Lower leg skin (tissue), 3 donors: ENCODE measurements around the gene GRIK4.

Experiments used
- POLR2A ChIP-seq, 2 donors: fragments of 450-650 bp; IDR thresholded peaks; one replicate each; pipeline ENCODE4 v1.6.1; 2016 to 2017; ENCODE audit warnings: antibody characterized with exemption in 2 of 2, mild to moderate bottlenecking in 1 of 2, moderate library complexity in 1 of 2
- TF ChIP-seq, protein P1 (sequence below), 3 donors: fragments of 450-650 bp; IDR thresholded peaks; one replicate each; pipeline ENCODE4 v1.5.1; 2016; ENCODE audit warnings: antibody characterized with exemption in 3 of 3, mild to moderate bottlenecking in 3 of 3, moderate library complexity in 2 of 3

DNA sequence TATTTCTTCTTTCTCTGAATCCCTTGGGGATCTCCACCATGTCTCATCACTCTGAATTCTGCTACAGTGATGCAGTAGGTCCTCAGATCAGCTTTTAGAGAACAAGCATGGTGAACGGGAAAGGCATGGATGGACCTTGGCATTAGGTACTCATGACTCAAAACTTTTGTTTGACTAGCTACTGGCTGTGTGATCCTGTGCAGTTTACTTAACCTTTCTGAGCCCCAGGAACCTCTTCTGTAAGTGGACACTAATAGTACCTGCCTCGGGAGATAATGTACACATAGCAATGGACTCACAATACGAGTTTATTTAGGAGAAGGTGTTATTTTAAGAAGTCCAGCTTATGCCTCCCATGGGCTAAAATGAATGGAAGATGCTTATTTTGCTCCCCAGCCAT lies 327.7 kb downstream of the GRIK4 start:
- TF ChIP-seq, protein P1, sequence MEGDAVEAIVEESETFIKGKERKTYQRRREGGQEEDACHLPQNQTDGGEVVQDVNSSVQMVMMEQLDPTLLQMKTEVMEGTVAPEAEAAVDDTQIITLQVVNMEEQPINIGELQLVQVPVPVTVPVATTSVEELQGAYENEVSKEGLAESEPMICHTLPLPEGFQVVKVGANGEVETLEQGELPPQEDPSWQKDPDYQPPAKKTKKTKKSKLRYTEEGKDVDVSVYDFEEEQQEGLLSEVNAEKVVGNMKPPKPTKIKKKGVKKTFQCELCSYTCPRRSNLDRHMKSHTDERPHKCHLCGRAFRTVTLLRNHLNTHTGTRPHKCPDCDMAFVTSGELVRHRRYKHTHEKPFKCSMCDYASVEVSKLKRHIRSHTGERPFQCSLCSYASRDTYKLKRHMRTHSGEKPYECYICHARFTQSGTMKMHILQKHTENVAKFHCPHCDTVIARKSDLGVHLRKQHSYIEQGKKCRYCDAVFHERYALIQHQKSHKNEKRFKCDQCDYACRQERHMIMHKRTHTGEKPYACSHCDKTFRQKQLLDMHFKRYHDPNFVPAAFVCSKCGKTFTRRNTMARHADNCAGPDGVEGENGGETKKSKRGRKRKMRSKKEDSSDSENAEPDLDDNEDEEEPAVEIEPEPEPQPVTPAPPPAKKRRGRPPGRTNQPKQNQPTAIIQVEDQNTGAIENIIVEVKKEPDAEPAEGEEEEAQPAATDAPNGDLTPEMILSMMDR (IDR thresholded peaks at IDR 0.05), result no peak
- no peak for TF ChIP-seq POLR2A (IDR thresholded peaks at IDR 0.05)
